Measurements from ENCODE around the gene DCBLD1. TPM values are rescaled to one million over a fixed set of nuclear protein-coding genes. Genes with fewer than 3 reads are reported as not detected.
A peak's percentile ranks its signal among the peaks of the same experiment; 100 is the strongest.

Gene DCBLD1
- total and polyA plus RNA-seq, 2 of the 4 experiments (the other 2 are of a cell fraction) = 21.1 to 27.8 TPM

DNA sequence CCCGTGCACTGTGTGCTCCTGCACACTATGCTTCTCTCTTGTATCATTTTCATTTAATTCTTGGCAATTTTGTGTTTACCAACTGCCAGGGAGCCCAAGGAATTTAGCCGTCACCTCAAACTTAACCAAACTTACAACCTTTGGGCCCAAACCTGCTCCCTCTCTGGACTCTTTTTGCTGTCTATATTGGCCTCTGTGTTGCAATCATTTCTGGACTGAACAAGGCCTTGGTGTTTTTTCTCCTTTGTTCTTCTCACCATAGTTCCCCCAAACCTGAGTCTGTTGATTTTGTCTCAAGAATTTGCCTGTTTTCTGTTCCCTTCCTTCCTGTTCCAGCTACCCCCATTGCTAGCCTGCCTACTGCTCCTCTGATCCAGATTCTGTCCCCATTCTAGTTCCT, 19.2 kb downstream of the DCBLD1 start:
- Histone ChIP-seq H3K4me2 (ENCODE audit: low read depth, low read length) (no peak overlapping the region), H3K23ac (ENCODE audit: low read depth, low read length) (peak overlapping the region; percentile 74), H3K9ac (ENCODE audit: low read depth, low read length) (no peak overlapping the region), H3K9me1 (ENCODE audit: insufficient read depth, low read length) (peaks cover 8% of the 10 kb centered on the region), H3K27me3 (ENCODE audit: control insufficient read depth, insufficient read depth, low read length) (no peaks in the 10 kb centered on the region), H3K9me3 (ENCODE audit: control insufficient read depth, insufficient read depth, low read length) (no peaks in the 10 kb centered on the region), H2AK9ac (replicated peaks; ENCODE audit: low read depth, low read length, poor library complexity) (no peak overlapping the region), H4K5ac (ENCODE audit: low read depth, low read length) (peak overlapping the region; percentile 94), H2BK5ac (ENCODE audit: low read depth, low read length, poor library complexity, severe bottlenecking) (no peak overlapping the region), H3K36me3 (ENCODE audit: control insufficient read depth, insufficient read depth, low read length) (peaks cover 4% of the 10 kb centered on the region; the same call in 1 of the 2 replicates), H3K4me1 (ENCODE audit: control insufficient read depth, insufficient read depth, low read length) (peaks cover 22% of the 10 kb centered on the region), H3K14ac (replicated peaks; ENCODE audit: low read depth, low read length) (0 out of 2 replicates have a peak overlapping the region, but pooled peaks have one; percentile 7), H3K27ac (ENCODE audit: insufficient read depth, low read length) (0 out of 2 replicates have a peak overlapping the region, but pooled peaks have one; percentile 27), H3K18ac (ENCODE audit: low read depth, low read length) (peak overlapping the region; percentile 89), H2AK5ac (ENCODE audit: low read depth, low read length) (peak overlapping the region; percentile 74), H4K8ac (ENCODE audit: low read depth in 2 of 2, low read length in 2 of 2) (peak overlapping the region; percentile 47 to 59), H2BK120ac (ENCODE audit: low read depth, low read length) (peak overlapping the region; percentile 39), H3K56ac (ENCODE audit: extremely low read depth, insufficient read depth, low read length) (no peak overlapping the region), H3K79me1 (ENCODE audit: low read depth in 1 of 2, low read length in 2 of 2) (peaks cover 17 to 53% of the 10 kb centered on the region in 2 experiments), H4K91ac (ENCODE audit: insufficient read depth, low read depth, low read length) (peak overlapping the region; percentile 21; the same call in 1 of the 2 replicates), H4K20me1 (ENCODE audit: insufficient read depth, low read length) (peaks cover 3% of the 10 kb centered on the region; the same call in 1 of the 2 replicates), H2BK15ac (ENCODE audit: low read depth, low read length) (peak overlapping the region; percentile 69; the same call in 2 of the 3 replicates), H2BK20ac (ENCODE audit: low read depth, low read length) (peak overlapping the region; percentile 63), H3K4me3 (ENCODE audit: insufficient read depth, low read depth, low read length) (no peak overlapping the region), H3K4ac (ENCODE audit: low read depth, low read length) (peak overlapping the region; percentile 87), H2AFZ (replicated peaks; ENCODE audit: low read length, poor library complexity) (no peak overlapping the region)
- DNase-seq = no peak
- dilution Hi-C loops (cut with HindIII; ENCODE audit: low sequenced_read_pairs, unreplicated experiment) (no loop called here), in situ Hi-C loops (cut with MboI; ENCODE audit: low sequenced_read_pairs) (no loop called here), intact Hi-C loops (cut with micrococcal nuclease) (no loop called here)
- no peak for TF ChIP-seq MAFK (IDR thresholded peaks at IDR 0.05; ENCODE audit: low read depth, low read length)
- TF ChIP-seq CEBPB (IDR thresholded peaks at IDR 0.05; ENCODE audit: low read depth, low read length) = 0 out of 2 replicates have a peak, but pooled peaks have one; percentile 30
- no TSS peak for BruUV-seq (replicated peaks)
- ChIA-PET CTCF (no interaction called here), POLR2A (ENCODE audit: unreplicated experiment) (no interaction called here)
- 100% methylated on average over 1 of the region's 2 CpGs; no CpG with 5 or more reads in 1 of the 2 experiments for WGBS, 2 experiments (ENCODE audit: extremely low coverage in 2 of 2, insufficient read length in 1 of 2)
- no peak for ATAC-seq (ENCODE audit: low read depth)
